HG03108 (cell line): ENCODE measurements around the gene IGFALS.

Experiments used
- ATAC-seq: cut with Tn5 transposase; IDR thresholded peaks from one replicate; pipeline ENCODE4 v1.9.1; 2021; ENCODE audit warnings: moderate library complexity; ENCODE audit not compliant: unreplicated experiment

IGFALS gene

DNA sequence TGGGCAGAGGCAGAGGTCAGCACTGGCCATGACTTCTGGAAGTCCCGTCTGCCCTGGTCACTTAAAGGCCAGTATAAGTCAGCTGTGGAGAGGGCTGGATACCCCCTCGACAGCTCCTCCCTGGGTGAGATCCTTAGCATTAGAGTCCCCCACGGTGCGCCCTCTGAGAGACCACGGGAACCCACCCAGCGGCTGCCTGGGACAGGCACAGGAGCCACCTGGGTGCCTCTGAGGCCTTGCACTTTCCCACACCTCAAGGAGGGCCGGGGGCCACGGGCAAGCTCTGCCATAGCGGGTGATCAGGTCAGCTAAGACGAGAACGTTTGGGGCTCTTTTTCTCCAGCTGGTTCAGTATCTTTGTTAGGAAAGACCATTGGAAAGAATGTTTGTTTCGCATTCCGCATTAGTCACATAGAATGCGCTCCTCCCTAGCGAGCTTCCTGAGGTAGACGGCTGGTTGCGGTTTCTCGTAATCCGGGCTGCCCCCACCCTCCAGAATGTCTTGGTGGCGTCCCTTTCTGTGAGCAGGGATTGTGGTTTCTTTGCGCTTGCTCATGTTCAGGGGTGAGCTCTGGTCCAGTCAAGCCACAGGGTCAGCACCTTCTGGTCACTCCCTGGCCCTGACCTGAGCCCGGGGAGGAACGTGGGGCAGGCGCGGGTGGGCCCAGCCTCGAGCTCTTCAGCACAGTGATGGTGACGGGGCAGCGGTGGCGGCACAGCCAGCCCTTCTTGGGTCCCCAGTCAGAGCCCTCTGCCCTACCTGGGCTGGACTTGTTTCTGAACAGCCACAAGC lies 47.4 kb downstream of the IGFALS start:
- no peak for ATAC-seq

DNA sequence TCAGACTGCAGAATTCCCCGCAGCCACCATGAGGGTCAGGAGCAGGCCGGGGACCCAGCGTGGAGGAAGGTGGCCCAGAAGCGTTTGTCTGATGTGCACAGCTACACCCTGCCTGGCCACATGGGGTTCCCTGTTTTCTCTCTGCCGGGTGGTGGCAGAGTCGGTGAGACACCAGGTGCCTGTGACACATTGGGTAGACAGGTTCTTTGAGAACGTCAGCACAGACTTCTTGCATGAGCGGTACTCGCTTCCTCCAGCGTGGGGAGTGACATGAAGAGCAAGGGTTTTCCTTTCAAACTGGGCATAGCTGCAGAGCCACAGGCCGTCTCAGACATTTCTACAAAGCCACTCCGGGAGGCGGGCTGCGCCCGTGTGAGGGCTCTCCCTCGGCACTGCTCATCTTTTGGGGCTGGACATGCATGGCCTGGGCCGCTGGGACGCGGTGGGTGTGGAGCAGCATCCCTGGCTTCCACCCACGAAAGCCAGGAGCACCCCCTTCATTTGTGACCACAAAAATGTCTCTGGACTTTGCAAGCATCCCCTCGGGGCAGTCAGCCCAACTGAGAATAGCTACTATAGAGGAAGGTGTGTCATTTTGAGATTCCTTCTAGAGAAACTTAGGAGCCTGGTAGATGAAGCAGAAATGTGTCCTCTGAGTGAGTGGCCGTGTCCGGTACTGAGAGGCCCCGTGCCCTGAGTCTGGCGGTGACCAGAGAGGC lies 48.2 kb downstream of the IGFALS start:
- ATAC-seq = no peak

DNA sequence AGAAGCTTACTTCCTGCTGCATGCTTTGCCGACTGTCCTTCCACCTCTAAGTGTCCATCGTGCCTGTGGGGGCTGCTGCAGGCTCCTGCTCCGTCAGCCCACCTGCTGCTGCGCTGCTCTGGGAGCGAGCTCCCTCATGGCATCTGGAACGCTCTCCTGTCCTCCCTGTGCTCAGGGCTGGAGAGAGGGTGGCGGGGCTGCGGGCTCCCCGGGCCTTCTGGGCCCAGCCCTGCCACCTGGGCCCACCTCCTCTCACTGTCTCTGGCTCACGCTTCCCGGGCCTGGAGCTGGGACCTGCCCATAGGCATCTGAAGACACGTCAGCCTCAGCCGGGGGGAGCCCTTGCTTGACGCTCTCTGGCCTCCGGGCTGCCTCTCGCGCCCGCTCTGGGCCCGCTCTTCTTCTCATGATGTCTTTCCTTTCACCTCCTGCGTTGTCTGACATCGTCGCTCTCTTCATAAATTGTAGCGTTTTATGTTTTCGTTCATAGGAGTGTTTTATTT lies 49.1 kb downstream of the IGFALS start:
- no peak for ATAC-seq

DNA sequence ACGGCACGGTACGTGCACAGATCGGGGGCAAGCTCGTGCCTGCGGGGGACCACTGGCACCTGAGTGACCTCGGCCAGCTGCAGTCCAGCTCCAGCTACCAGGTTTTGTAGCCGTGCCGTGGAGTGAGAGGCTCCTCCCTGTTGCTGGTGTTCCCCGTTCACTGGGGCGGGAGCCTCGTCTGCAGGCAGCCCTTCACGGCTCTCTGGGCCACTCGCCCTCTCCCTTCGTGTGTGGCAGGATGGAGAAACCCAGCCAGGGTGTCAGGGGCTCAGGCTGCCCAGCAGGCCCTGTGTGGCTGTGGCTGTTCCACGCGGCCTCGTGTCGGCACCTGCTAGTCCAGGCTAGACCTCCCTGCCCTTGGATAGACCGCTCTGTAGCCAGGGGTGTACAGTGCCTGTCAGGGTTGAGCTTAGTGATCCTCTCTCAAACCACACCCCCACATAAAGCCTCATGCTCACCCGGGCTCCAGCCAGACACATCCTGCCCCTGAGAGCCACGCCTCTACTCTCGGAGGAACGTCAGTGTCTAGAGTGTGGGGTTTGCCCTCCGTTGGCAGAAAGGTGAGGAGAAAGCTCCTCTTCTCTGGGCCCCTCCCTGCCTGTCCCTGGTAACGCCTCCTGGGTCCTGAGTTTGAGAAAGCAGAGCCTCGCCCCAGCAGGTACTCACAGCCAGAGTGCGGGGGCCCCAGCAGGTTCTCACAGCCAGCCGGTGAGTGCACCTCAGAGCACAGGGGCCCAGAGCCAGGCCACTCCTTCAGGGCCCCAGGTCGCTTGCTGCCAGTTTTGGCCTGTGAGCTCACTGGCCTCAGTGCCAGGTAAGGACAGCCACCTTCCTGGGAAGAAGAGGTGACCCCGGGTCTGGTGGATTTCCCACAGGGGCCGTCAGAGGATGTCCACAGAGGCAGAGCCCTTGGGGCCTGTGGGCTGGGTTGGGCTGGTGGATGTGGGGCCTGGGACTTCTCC lies 49.8 kb downstream of the IGFALS start:
- ATAC-seq = no peak

DNA sequence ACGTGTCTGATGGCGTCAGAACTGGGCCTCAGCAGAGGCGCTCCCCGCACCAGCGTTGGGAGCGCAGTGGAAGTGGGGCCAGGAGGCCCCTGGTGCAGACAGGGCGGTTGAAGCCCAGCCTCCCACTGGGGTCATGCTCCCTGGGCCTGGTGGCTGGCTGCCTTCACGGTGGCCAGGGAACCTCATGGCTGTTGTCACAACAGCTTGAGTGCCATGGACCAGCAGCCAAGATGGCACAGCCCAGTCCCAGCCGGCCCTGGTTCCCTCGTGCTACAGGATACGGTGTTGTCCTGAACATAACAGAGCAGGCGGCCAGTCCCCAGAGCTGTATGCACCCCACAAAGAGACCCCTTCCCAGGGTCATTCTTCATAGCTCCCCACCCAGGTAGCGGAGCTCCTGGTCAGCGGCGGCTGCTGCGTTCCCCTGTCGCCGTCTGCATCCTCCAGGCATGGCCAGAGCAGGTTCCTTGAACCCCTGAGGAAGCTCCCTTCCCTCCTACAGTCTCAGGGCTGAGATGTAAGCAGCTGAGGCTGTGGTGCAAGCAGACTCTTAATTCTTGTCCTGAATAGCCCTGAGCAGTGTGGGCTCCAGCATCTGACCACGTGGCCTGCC lies 51.8 kb downstream of the IGFALS start:
- no peak for ATAC-seq

DNA sequence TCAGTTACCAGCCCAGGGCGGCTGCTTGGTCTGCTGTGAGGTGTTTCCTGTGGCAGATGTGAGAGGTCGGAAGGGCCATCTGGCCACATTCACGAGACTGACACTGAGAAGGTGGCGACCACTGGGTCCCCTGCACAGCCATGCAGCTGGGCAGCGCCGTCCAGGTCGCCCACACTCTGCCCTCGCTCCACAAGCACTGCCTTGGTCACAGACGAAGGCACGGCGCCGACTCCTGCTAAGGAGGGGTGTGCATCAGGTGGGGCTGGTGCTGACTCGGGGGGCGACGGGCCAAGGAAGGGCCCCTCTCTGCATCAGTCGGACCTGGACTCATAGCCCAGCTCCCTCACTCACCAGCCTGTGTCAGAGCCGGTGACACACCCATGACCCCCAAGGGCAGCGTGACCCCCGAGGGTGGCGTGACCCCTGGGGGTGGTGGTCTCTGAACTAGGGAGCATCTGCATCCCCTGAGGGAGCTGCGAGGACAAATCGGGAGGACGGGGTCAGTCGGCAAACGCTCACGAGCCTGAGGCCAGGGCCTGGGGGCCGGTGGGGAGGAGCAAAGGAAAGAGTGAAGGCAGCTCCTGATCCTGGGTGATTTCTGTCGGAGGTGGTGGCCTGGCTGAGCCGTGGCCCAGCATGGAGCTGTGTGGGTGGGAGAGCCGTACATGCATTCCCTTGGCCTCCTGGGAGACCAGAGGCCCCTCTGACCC lies 52.6 kb downstream of the IGFALS start:
- ATAC-seq = no peak
